Posterior cingulate gyrus (tissue), 11 donors: ENCODE results near the gene CLRN3.

Experiments
- DNase-seq, 10 donors: peaks; one replicate each; pipeline versions ENCODE4 v3.0.0 to v3.0.0-alpha.2; 2020 to 2021; ENCODE audit warnings: mixed read lengths in 3 of 10
- intact Hi-C: fragments of 100-400 bp; cut with DNase I; formaldehyde crosslinking; loops from one replicate; pipeline ENCODE4 v1.15.1; 2023

The CLRN3 gene

GRCh38 chr10:127920306-127921074 is 27.7 kb upstream of the CLRN3 start:
- intact Hi-C loops: loop anchor here (5.0 kb wide), 1 partner anchor 57 kb away; no protein-coding TSS in a partner anchor
- DNase-seq: peak in 1 of 10 donors; percentile 33

GRCh38 chr10:127919418-127920271 is 26.9 kb upstream of the CLRN3 start:
- intact Hi-C loops: loop anchor here (5.0 kb wide), 1 partner anchor 58 kb away; no protein-coding TSS in a partner anchor
- DNase-seq: peak in 8 of 10 donors; percentile 39 to 93 (median 56)

- peak in 2 of 10 donors; percentile 42 to 83 for DNase-seq
- intact Hi-C loops: no loop called here
Measured at GRCh38 chr10:127918572-127918971, 25.8 kb upstream of the CLRN3 start.

GRCh38 chr10:127916826-127917225 is 24.1 kb upstream of the CLRN3 start:
- DNase-seq: peak in 1 of 10 donors; percentile 65
- intact Hi-C loops: no loop called here

- intact Hi-C loops: no loop called here
- no peak for DNase-seq
Measured at GRCh38 chr10:127915324-127915723, 22.6 kb upstream of the CLRN3 start.

- DNase-seq: no peak
- intact Hi-C loops: no loop called here
Measured at GRCh38 chr10:127913368-127913759, 20.6 kb upstream of the CLRN3 start.

- intact Hi-C loops: no loop called here
- DNase-seq: no peak
Measured at GRCh38 chr10:127912607-127913367, 20.0 kb upstream of the CLRN3 start.

GRCh38 chr10:127911867-127912257 is 19.1 kb upstream of the CLRN3 start:
- intact Hi-C loops: no loop called here
- DNase-seq: no peak

GRCh38 chr10:127911218-127911866 is 18.6 kb upstream of the CLRN3 start:
- DNase-seq: no peak
- intact Hi-C loops: no loop called here

GRCh38 chr10:127910464-127910770 is 17.7 kb upstream of the CLRN3 start:
- no peak for DNase-seq

GRCh38 chr10:127909716-127910463 is 17.1 kb upstream of the CLRN3 start:
- intact Hi-C loops: no loop called here
- no peak for DNase-seq

More at GRCh38 chr10:127910464-127910770, 17.7 kb upstream of the CLRN3 start:
- intact Hi-C loops: no loop called here

GRCh38 chr10:127908959-127909267 is 16.2 kb upstream of the CLRN3 start:
- no peak for DNase-seq
- intact Hi-C loops: no loop called here

GRCh38 chr10:127908106-127908958 is 15.6 kb upstream of the CLRN3 start:
- DNase-seq: no peak
- intact Hi-C loops: no loop called here

- intact Hi-C loops: loop anchor here (1.0 kb wide), 3 partner anchors 67 to 162 kb away; no protein-coding TSS in a partner anchor
- DNase-seq: peak in 7 of 10 donors; percentile 26 to 90 (median 69)
Measured at GRCh38 chr10:127907411-127908105, 14.8 kb upstream of the CLRN3 start.

GRCh38 chr10:127906548-127907377 is 14.0 kb upstream of the CLRN3 start, which contains the start of gene PTPRE:
Gene PTPRE (plus strand): TSS chr10:127907103. CDS start chr10:128040882, 133,779 bp downstream.
- intact Hi-C loops: loop anchor here (1.0 kb wide), 3 partner anchors 68 to 163 kb away; no protein-coding TSS in a partner anchor
- DNase-seq: peak in 9 of 10 donors; percentile 40 to 96 (median 66)

- intact Hi-C loops: no loop called here
- no peak for DNase-seq
Measured at GRCh38 chr10:127905848-127906261, 13.1 kb upstream of the CLRN3 start.
